IgD-negative memory B cell (primary cell): ENCODE results near the gene SLC9A8. TPM values are rescaled to one million over a fixed set of nuclear protein-coding genes. Genes with fewer than 3 reads are reported as not detected.

Source experiments
- H3K27ac Mint-ChIP-seq, 3 donors: one replicate each; pipeline ENCODE4 v1.8.0; 2020 to 2022; ENCODE audit warnings: mild to moderate bottlenecking in 3 of 3, mixed read lengths in 3 of 3, moderate library complexity in 1 of 3
- H3K27me3 Mint-ChIP-seq: one replicate; pipeline ENCODE4 v1.8.0; 2021; ENCODE audit warnings: mixed read lengths
- H3K36me3 Mint-ChIP-seq: one replicate; pipeline ENCODE4 v1.8.0; 2020; ENCODE audit warnings: mild to moderate bottlenecking, mixed read lengths
- H3K4me1 Mint-ChIP-seq, 3 donors: one replicate each; pipeline ENCODE4 v1.8.0; 2020 to 2022; ENCODE audit warnings: mixed read lengths in 3 of 3, mild to moderate bottlenecking in 1 of 3
- H3K4me3 Mint-ChIP-seq, 4 donors: one replicate each; pipeline ENCODE4 v1.8.0; 2020 to 2022; ENCODE audit warnings: mild to moderate bottlenecking in 4 of 4, mixed read lengths in 4 of 4, moderate library complexity in 3 of 4
- H3K9me3 Mint-ChIP-seq, 3 donors: one replicate each; pipeline ENCODE4 v1.8.0; 2020 to 2021; ENCODE audit warnings: mixed read lengths in 3 of 3, mild to moderate bottlenecking in 1 of 3
- polyA plus RNA-seq: library from polyadenylated mRNA; unstranded; fragments of 300-500 nt; fragmentation: Illumina TruSeq; gene quantifications from one replicate; pipeline ENCODE4 v1.2.3, GENCODE V29; 2021

Gene SLC9A8
- polyA plus RNA-seq, 1 donor from 2014 or later = 13.2 TPM

DNA sequence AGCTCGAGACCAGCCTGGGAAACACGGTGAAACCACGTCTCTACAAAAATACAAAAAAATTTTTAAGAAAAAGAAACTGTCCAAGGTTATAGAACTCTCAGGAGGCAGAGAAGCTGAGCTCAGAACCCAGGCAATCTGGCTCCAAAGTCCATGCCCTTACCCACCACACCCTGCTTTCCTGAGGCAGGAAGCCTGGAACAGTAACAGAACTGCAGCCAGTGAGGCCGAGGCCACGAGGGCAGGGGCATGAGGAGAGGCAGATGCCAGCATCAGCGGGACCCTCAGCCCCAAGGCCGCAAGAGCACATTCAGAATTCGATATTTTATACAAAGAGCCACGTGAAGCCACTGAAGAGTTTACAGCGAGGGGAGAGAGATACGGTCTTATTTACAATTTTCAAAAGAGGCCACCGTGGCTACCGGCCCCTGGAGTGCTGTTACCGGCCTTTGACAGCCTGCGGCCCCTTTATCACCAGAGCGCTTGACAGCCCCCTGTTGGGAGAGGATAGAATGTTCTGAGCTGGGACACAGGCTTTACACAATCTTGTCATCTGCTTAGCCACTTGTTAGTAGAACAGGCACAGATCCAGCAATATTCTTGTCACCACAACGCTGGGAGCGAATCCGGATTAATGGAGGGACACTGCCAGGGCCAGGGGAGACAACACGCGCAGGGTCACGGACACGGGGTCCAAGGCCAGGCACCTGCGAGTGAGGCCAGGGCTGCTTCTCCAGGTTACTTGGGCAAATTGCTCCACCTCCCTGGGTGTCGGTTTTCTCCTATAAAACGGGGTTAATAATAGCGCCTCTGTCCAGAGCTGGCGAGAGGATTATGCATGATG, 97.1 kb downstream of the SLC9A8 start:
- H3K27ac Mint-ChIP-seq = no peak overlapping the region
- no peak overlapping the region for H3K4me3 Mint-ChIP-seq
- no peaks in the 10 kb centered on the region for H3K27me3 Mint-ChIP-seq
- H3K4me1 Mint-ChIP-seq = peaks cover 11 to 18% (median 16%) of the 10 kb centered on the region in 3 donors
- no peaks in the 10 kb centered on the region for H3K9me3 Mint-ChIP-seq
- peaks cover 11% of the 10 kb centered on the region for H3K36me3 Mint-ChIP-seq

DNA sequence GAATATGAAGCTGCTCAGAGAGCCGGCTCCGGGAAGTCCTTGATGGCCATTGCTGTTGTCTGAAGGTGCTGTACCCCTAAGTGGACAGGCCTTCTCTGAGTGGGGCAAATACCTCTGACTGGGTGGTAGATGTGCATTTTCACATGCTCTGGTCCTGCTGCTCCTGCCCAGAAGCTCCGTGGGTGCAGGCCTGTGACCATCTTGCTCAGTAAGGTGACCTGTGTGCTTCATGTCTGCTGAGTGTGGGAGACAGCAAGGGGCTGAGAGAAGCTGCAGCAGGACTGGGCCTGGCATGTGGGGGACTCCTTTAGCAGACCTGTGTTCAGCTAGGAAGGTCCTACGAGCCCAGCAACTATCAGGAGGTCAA, 97.7 kb downstream of the SLC9A8 start:
- Mint-ChIP-seq H3K27ac (peak overlapping the region in 1 of 3 donors; percentile 37), H3K4me3 (no peak overlapping the region), H3K36me3 (peaks cover 11% of the 10 kb centered on the region), H3K27me3 (no peaks in the 10 kb centered on the region), H3K4me1 (peaks cover 13 to 19% (median 17%) of the 10 kb centered on the region in 3 donors), H3K9me3 (no peaks in the 10 kb centered on the region)

DNA sequence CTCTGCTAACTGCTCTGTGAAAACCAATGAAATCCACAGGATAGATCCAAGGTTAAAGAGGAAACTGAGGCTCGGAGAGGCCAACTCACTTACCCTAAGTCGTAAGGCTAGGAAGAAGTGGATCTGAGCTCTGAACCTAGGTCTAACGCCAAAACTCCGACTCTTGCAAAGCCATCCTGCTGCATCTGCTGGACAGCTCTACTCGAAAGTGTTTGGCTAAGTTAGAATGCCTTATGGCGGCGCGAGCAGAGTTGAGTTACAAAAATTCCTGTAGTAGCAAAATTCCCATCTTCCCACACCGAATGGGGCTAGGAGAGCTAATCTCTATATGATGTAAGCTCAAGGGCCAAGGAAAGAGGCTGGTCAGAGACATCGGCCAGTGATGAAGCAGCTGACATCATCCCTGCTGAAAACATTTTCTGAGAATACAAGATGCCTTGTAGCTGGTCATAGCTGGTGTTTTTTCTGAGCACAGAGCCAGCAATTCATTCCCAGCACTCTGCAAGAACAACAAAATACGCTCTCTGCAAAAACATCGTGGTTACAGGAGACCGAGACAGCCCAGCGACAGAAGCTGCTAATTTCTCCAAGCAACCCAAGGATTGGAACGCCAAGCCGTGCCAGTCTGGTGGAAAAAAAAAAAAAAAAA, 100.9 kb downstream of the SLC9A8 start:
- H3K4me1 Mint-ChIP-seq = peaks cover 29 to 34% (median 31%) of the 10 kb centered on the region in 3 donors
- H3K4me3 Mint-ChIP-seq = peak overlapping the region; percentile 47 to 100 (median 98)
- peaks cover 3% of the 10 kb centered on the region for H3K36me3 Mint-ChIP-seq
- H3K27me3 Mint-ChIP-seq = peaks cover 2% of the 10 kb centered on the region
- H3K9me3 Mint-ChIP-seq = no peaks in the 10 kb centered on the region
- H3K27ac Mint-ChIP-seq = peak overlapping the region in 1 of 3 donors; percentile 99

DNA sequence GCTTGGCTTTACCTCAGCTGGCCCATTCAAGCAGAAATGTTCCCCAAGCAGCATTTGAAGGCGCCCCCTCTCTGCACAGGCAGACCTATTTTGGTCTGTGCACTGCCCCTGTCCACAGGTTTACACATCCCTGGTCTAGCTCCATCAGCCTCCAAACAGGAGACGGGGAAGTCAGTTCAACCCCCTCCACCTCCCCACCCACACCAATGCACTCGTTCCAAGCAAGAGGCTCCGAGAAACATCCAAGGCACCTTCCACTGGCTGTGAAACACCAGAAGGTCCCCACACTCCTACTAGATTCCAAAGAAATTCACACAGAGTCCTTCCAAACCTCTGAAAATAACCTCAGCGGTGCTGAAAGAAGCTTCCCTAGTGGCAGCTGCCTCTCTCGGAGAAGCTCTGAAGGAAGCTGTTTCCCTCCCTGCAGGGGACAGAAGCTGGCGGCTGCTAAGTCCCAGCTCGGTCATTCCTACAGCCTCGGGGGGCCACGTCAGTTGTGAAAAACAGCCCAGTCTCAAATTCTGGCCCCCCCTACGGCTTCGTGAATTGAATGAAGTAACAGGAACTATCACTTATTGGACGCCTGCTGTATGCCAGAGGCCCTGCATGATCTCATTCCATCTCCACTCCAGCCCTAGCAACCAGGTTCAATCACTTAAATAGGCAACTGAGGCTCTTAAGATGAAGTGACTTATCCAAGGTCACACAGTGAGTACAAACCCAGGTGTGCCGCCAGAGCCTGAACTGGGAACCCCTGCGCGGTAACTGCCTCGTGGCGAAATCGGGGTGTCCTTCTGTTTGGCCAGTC, 101.9 kb downstream of the SLC9A8 start:
- Mint-ChIP-seq H3K36me3 (peaks cover 1% of the 10 kb centered on the region), H3K27ac (peak overlapping the region; percentile 99 to 100 (median 100)), H3K27me3 (peaks cover 2% of the 10 kb centered on the region), H3K4me1 (peaks cover 29 to 34% (median 31%) of the 10 kb centered on the region in 3 donors), H3K9me3 (no peaks in the 10 kb centered on the region), H3K4me3 (peak overlapping the region; percentile 94 to 100 (median 98))

DNA sequence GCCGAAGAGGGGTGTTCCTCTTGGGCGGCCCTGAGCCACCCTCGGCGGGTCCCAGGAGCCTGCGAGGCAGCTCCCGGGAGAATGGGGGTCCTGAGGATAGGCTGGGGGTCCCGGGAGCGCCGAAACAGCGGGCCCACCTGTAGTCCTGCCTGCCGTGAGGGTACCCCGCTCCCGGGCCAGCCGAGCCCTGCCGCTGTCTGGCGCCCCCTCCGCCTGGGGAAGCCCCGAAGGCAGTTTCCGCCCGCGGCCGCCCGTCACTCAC, 102.4 kb downstream of the SLC9A8 start:
- no peaks in the 10 kb centered on the region for H3K9me3 Mint-ChIP-seq
- H3K4me1 Mint-ChIP-seq = peaks cover 29 to 34% (median 31%) of the 10 kb centered on the region in 3 donors

DNA sequence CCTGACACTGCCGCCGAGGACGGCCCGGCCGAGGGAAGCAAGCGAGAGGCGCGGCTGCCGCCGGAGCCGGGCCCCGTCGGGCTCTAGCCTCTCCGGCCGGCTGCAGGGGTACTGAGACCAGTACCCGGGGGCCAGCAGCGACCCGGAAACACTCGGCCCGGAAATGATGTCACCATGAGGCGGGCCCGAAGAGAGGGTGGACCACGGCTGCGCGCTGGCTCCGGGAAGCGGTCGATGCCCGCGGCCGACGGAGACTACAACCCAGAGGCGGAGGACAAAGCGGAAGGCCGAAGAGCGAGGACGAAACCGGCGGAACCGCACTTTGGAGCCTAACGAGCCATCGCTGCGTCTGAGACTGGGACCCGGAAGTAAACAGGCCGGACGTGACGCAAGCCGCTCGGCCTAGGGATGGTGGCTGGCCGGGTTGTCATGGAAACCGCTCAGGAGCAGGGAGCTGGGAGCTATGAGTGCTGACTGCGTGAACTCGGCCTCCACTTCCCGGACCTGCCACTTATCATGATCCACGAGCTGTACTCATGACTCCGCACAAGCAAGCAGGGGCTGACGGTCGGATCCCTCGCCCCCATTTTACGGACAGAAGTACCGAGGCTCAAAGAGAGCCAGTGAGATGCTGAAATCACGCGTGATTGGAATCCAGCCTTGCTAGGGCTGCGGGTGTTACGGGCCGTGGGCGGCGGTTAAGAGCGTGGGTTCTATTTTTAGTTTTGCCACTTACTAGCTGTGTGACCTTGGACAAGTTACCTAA, 102.9 kb downstream of the SLC9A8 start, which contains the start of gene SPATA2:
TSS of gene SPATA2 (minus strand) at position 150 of the 766 bp plus-strand sequence. CDS start 7,039 bp downstream, outside the sequence.
- peak within 1 kb of the TSS; percentile 99 to 100 (median 100) for H3K27ac Mint-ChIP-seq
- peak within 1 kb of the TSS; percentile 98 to 100 (median 98) for H3K4me3 Mint-ChIP-seq
- H3K9me3 Mint-ChIP-seq = no peaks in the 10 kb centered on the region
- H3K36me3 Mint-ChIP-seq = peaks cover 1% of the 10 kb centered on the region
- H3K27me3 Mint-ChIP-seq = peaks cover 2% of the 10 kb centered on the region
- H3K4me1 Mint-ChIP-seq = peaks cover 29 to 34% (median 31%) of the 10 kb centered on the region in 3 donors

More for the DNA sequence above, 102.4 kb downstream of the SLC9A8 start:
- H3K27ac Mint-ChIP-seq = peak overlapping the region; percentile 99 to 100 (median 100)
- H3K4me3 Mint-ChIP-seq = peak overlapping the region; percentile 98 to 100 (median 98)
- H3K27me3 Mint-ChIP-seq = peaks cover 2% of the 10 kb centered on the region
- H3K36me3 Mint-ChIP-seq = peaks cover 1% of the 10 kb centered on the region

DNA sequence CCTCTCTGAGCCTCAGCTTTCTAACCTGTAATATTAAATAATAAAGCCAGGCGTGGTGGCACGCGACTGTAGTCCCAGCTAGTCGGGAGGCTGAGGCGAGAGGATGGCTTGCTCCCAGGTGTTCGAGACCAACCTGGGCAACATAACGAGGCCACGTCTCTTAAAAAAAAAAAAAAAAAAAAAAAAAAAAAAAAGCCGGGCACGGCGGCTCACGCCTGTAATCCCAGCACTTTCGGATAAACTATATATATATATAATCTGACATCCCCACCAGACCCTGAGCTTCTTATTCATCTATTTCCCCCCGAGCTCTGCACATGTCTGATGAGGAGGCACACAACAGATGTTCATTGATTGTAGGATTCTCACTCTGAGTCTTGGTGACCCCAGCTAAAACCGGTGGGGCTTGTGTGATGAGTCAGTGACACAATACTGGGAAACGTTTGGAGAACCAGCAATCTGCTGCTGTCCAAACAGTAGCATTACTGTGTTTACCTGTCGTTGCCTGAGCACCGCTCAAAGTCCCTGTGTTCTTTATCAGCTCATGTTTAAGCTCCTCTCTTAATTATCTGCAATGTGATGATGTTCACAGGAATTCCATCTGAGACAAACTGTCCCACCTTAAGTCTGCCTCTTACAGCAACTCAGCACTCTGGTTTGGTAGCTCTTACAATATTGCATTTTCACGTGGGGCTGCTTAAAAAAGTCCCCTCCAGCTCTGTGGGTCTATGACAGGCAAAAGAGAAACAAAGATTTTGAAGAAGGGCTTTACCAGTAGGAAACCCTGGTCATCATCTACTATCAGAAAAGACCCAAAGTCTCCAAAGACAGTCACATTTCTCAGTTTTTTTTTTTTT, 103.7 kb downstream of the SLC9A8 start:
- H3K27ac Mint-ChIP-seq = peak overlapping the region; percentile 99 to 100 (median 100)
- no peaks in the 10 kb centered on the region for H3K9me3 Mint-ChIP-seq
- H3K27me3 Mint-ChIP-seq = peaks cover 2% of the 10 kb centered on the region
- peaks cover 29 to 34% (median 29%) of the 10 kb centered on the region in 3 donors for H3K4me1 Mint-ChIP-seq
- H3K4me3 Mint-ChIP-seq = peak overlapping the region; percentile 98 to 100 (median 98)
- H3K36me3 Mint-ChIP-seq = no peaks in the 10 kb centered on the region

DNA sequence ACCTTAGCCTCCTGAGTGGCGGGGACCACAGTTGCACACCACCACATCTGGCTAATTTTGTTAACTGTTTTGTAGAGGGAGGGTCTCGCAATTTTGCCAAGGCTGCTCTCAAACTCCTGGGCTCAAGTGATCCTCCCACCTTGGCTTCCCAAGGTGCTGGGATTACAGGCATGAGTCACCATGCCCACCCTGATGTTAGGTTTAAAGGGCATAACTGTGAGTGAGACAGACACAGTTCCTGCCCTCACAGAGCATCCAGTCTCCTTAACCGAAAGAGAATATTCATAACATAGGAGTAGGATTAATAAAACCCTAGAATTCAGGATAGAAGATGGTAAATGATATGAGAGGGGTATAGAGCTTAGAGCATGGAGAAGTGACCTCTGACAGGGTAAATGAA, 105.8 kb downstream of the SLC9A8 start:
- H3K27ac Mint-ChIP-seq = peak overlapping the region in 1 of 3 donors; percentile 15
- no peaks in the 10 kb centered on the region for H3K9me3 Mint-ChIP-seq
- no peaks in the 10 kb centered on the region for H3K36me3 Mint-ChIP-seq
- peaks cover 2% of the 10 kb centered on the region for H3K27me3 Mint-ChIP-seq
- peak overlapping the region in 1 of 4 donors; percentile 98 for H3K4me3 Mint-ChIP-seq
- H3K4me1 Mint-ChIP-seq = peaks cover 25 to 30% (median 26%) of the 10 kb centered on the region in 3 donors

DNA sequence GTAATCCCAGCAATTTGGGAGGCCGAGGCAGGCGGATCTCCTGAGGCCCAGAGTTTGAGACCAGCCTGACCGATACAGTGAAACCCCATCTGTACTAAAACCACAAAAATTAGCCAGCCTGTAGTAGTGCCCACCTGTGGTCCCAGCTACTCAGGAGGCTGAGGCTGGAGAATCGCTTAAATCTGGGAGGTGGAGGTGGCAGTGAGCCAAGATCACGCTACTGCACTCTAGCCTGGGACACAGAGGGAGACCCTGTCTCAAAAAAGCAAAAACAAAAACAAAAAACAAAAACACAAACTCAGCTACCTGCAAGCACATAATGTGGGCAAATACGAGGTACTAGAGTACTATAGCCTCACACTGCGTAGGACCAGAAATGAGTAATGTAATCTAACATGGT, 106.4 kb downstream of the SLC9A8 start:
- Mint-ChIP-seq H3K27me3 (peaks cover 2% of the 10 kb centered on the region), H3K4me1 (peaks cover 20 to 25% (median 25%) of the 10 kb centered on the region in 3 donors), H3K4me3 (peak overlapping the region in 1 of 4 donors; percentile 98), H3K9me3 (no peaks in the 10 kb centered on the region), H3K27ac (peak overlapping the region in 2 of 3 donors; percentile 54 to 62), H3K36me3 (no peaks in the 10 kb centered on the region)

DNA sequence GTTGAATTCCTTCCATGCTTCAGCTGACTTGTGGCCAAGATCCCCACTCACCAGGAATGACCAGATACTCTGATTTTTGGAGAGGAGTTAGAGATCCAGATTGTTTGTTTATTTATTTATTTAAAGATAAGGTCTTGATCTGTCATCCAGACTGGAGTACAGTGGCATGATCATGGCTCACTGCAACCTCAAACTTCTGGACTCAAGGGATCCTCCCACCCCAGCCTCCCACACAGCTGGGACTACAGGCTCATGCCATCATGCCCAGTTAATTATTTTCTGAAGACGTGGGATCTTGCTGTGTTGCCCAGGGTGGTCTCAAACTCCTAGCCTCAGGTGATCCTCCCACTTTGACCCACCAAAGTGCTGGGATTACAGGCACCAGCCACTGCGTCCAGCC, 106.8 kb downstream of the SLC9A8 start:
- Mint-ChIP-seq H3K4me1 (peaks cover 16 to 20% (median 20%) of the 10 kb centered on the region in 3 donors), H3K27ac (peak overlapping the region in 1 of 3 donors; percentile 54), H3K27me3 (peaks cover 2% of the 10 kb centered on the region), H3K36me3 (no peaks in the 10 kb centered on the region), H3K4me3 (peak overlapping the region in 1 of 4 donors; percentile 98), H3K9me3 (no peaks in the 10 kb centered on the region)

DNA sequence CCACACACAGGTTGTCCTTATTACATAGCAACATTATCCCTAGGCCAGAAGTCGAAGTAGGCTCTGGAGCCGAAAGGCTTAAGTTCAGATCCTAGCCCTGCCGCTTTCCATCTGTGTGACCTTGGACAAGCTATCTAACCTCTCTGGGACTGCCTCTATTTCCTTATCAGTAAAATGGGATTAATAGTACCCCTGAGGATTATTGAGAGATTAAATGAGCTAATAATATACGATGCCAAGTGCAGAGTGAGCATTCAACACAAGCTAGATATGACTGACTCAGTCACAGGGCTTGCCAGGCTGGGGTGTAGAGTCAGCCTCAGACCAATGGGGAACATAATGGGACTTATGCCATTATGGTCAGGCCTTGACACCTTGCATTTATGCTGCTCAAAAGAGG, 111.6 kb downstream of the SLC9A8 start:
- no peaks in the 10 kb centered on the region for H3K9me3 Mint-ChIP-seq
- peak overlapping the region in 1 of 3 donors; percentile 33 for H3K27ac Mint-ChIP-seq
- H3K36me3 Mint-ChIP-seq = no peaks in the 10 kb centered on the region
- no peaks in the 10 kb centered on the region for H3K27me3 Mint-ChIP-seq
- H3K4me3 Mint-ChIP-seq = no peak overlapping the region
- H3K4me1 Mint-ChIP-seq = peaks cover 3 to 6% (median 4%) of the 10 kb centered on the region in 3 donors

DNA sequence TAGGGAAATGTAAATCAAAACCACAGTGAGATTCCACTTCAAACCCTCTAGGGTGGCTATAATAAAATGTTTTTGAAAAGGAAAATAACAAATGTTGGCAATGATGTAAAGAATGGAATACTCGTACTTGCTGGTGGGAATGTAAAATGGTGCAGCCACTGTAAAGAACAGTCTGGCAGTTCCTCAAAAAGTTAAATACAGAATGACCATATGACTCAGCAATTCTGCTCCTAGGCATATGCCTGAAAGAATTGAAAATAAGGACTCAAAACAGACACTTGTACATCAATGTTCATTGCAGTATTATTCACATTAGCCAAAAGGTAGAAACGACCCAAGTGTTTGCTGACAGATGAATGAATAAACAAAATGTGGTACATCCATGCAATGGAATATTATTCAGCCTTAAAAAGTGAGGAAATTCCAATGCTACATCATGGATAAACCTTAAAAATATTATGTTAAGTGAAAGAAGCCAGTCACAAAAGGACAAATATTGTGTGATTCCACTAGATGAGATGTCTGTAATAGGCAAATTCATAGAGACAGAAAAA, 113.3 kb downstream of the SLC9A8 start:
- no peaks in the 10 kb centered on the region for H3K9me3 Mint-ChIP-seq
- no peaks in the 10 kb centered on the region for H3K27me3 Mint-ChIP-seq
- H3K36me3 Mint-ChIP-seq = no peaks in the 10 kb centered on the region
- H3K4me1 Mint-ChIP-seq = peaks cover 3 to 6% (median 4%) of the 10 kb centered on the region in 3 donors
- H3K4me3 Mint-ChIP-seq = no peak overlapping the region
- H3K27ac Mint-ChIP-seq = no peak overlapping the region
